Ishikawa (cell line): ENCODE data around the gene ARL6IP6.

Source experiments
- CEBPB ChIP-seq: IDR thresholded peaks from 2 replicates; pipeline ENCODE4 v1.6.1; 2012
- CREB1 ChIP-seq: IDR thresholded peaks from 2 replicates; pipeline ENCODE4 v1.6.1; 2012; ENCODE audit warnings: low read depth
- EGR1 ChIP-seq: IDR thresholded peaks from 2 replicates; pipeline ENCODE4 v1.6.1; 2012
- EP300 ChIP-seq: IDR thresholded peaks from 2 replicates; pipeline ENCODE4 v1.6.1; 2012; ENCODE audit warnings: borderline replicate concordance
- FOXM1 ChIP-seq: IDR thresholded peaks from 2 replicates; pipeline ENCODE4 v1.6.1; 2012; ENCODE audit warnings: low read depth, borderline replicate concordance
- MAX ChIP-seq: IDR thresholded peaks from 2 replicates; pipeline ENCODE4 v1.6.1; 2012
- NFIC ChIP-seq: IDR thresholded peaks from 2 replicates; pipeline ENCODE4 v1.6.1; 2012
- RAD21 ChIP-seq: IDR thresholded peaks from 2 replicates; pipeline ENCODE4 v1.6.1; 2012; ENCODE audit warnings: low read depth
- REST ChIP-seq: IDR thresholded peaks from 2 replicates; pipeline ENCODE4 v1.6.1; 2012; ENCODE audit warnings: low read depth, mild to moderate bottlenecking
- TAF1 ChIP-seq: IDR thresholded peaks from 2 replicates; pipeline ENCODE4 v1.6.1; 2012; ENCODE audit warnings: low read depth, mild to moderate bottlenecking
- TCF12 ChIP-seq: IDR thresholded peaks from 2 replicates; pipeline ENCODE4 v1.6.1; 2012; ENCODE audit warnings: low read depth
- TEAD4 ChIP-seq: IDR thresholded peaks from 2 replicates; pipeline ENCODE4 v1.6.1; 2012
- USF1 ChIP-seq: IDR thresholded peaks from 2 replicates; pipeline ENCODE4 v1.6.1; 2012
- YY1 ChIP-seq: IDR thresholded peaks from 2 replicates; pipeline ENCODE4 v1.6.1; 2012; ENCODE audit warnings: low read depth
- ZBTB7A ChIP-seq: IDR thresholded peaks from 2 replicates; pipeline ENCODE4 v1.6.1; 2012; ENCODE audit warnings: low read depth

Gene ARL6IP6

GRCh38 chr2:152759290-152760072, 41.1 kb downstream of the ARL6IP6 start:
- no peak for TF ChIP-seq YY1
- no peak for TF ChIP-seq REST
- TF ChIP-seq TAF1: no peak
- TF ChIP-seq USF1: no peak
- no peak for TF ChIP-seq FOXM1
- TF ChIP-seq MAX: no peak
- TF ChIP-seq CREB1: no peak
- no peak for TF ChIP-seq ZBTB7A
- no peak for TF ChIP-seq TEAD4
- TF ChIP-seq CEBPB: no peak
- no peak for TF ChIP-seq NFIC
- TF ChIP-seq EGR1: no peak
- TF ChIP-seq TCF12: no peak
- no peak for TF ChIP-seq RAD21
- TF ChIP-seq EP300: no peak

GRCh38 chr2:152761214-152761613, 42.8 kb downstream of the ARL6IP6 start:
- TF ChIP-seq ZBTB7A: no peak
- TF ChIP-seq YY1: no peak
- TF ChIP-seq FOXM1: no peak
- TF ChIP-seq EGR1: no peak
- no peak for TF ChIP-seq USF1
- TF ChIP-seq RAD21: no peak
- no peak for TF ChIP-seq REST
- TF ChIP-seq TCF12: no peak
- TF ChIP-seq NFIC: no peak
- no peak for TF ChIP-seq EP300
- TF ChIP-seq TAF1: no peak
- no peak for TF ChIP-seq TEAD4
- no peak for TF ChIP-seq CREB1
- no peak for TF ChIP-seq CEBPB

GRCh38 chr2:152762202-152762601, 43.8 kb downstream of the ARL6IP6 start:
- no peak for TF ChIP-seq YY1
- no peak for TF ChIP-seq TCF12
- TF ChIP-seq RAD21: no peak
- TF ChIP-seq EP300: no peak
- no peak for TF ChIP-seq USF1
- no peak for TF ChIP-seq NFIC
- TF ChIP-seq ZBTB7A: no peak
- TF ChIP-seq MAX: no peak
- no peak for TF ChIP-seq TEAD4
- no peak for TF ChIP-seq TAF1

- TF ChIP-seq TEAD4 (no peak), NFIC (no peak), CREB1 (no peak), TCF12 (no peak), RAD21 (no peak), ZBTB7A (no peak), REST (no peak), EP300 (no peak), EGR1 (no peak), MAX (no peak), FOXM1 (no peak)
These were observed 45.2 kb downstream of the ARL6IP6 start for GRCh38 chr2:152763651-152764050.
